PC-3 (cell line): ENCODE data around the gene RPL29. TPM values are rescaled to one million over a fixed set of nuclear protein-coding genes. Genes with fewer than 3 reads are reported as not detected.

Experiments used
- ATAC-seq: fragments of 200-7000 bp; cut with Tn5 transposase; 2 replicates; pipeline ENCODE4 v1.9.1; 2020; ENCODE audit warnings: mild to moderate bottlenecking, moderate library complexity
- BruUV-seq: library from RNA; stranded (reverse); fragments of 400-500 nt; replicated peaks from 2 replicates; lab custom pipeline; 2021; lab: Mats Ljungman, UMichigan
- CTCF ChIA-PET: fragments of 300-600 bp; sonication (Branson Sonifier 250); formaldehyde crosslinking; loops from one replicate; lab custom pipeline; 2022; ENCODE audit warnings: antibody characterized with exemption; lab: Charles Lee
- POLR2A ChIA-PET: fragments of 300-600 bp; sonication (Branson Sonifier 250); formaldehyde crosslinking; loops from one replicate; lab custom pipeline; 2022; ENCODE audit warnings: antibody characterized with exemption; ENCODE audit not compliant: unreplicated experiment; lab: Charles Lee
- DNase-seq: peaks from one replicate; pipeline ENCODE4 v3.0.0-alpha.2; 2015
- H2AFZ ChIP-seq: fragments of 300-600 bp; sonication (generic); 2 replicates; pipeline ENCODE4 v1.6.0; 2016; ENCODE audit warnings: antibody characterized with exemption, low read length
- H3F3A ChIP-seq: fragments of 300-600 bp; sonication (generic); one replicate; pipeline ENCODE4 v1.6.0; 2017; ENCODE audit warnings: antibody characterized with exemption, low read length, control low read depth, mild to moderate bottlenecking; ENCODE audit not compliant: unreplicated experiment
- H3K27ac ChIP-seq: fragments of 300-600 bp; sonication (generic); 2 replicates; pipeline ENCODE4 v1.5.1; 2016; ENCODE audit warnings: mild to moderate bottlenecking, low read length
- H3K27me3 ChIP-seq: fragments of 300-600 bp; sonication (generic); 2 replicates; pipeline ENCODE4 v1.6.1; 2016; ENCODE audit warnings: low read length, mixed read lengths
- H3K36me3 ChIP-seq: fragments of 300-600 bp; sonication (generic); 2 replicates; pipeline ENCODE4 v1.6.1; 2016; ENCODE audit warnings: low read depth, mixed run types, low read length, mixed read lengths
- H3K4me1 ChIP-seq: fragments of 300-600 bp; sonication (generic); 2 replicates; pipeline ENCODE4 v1.5.1; 2016; ENCODE audit warnings: low read length; ENCODE audit not compliant: insufficient read depth
- H3K4me2 ChIP-seq: fragments of 300-600 bp; sonication (generic); 2 replicates; pipeline ENCODE4 v1.6.0; 2016; ENCODE audit warnings: low read length
- H3K4me3 ChIP-seq: fragments of 300-600 bp; sonication (generic); 2 replicates; pipeline ENCODE4 v1.5.1; 2016; ENCODE audit warnings: mild to moderate bottlenecking, low read length, mixed read lengths
- H3K79me2 ChIP-seq: fragments of 300-600 bp; sonication (generic); 2 replicates; pipeline ENCODE4 v1.6.1; 2017; ENCODE audit warnings: low read length, mixed read lengths
- H3K9ac ChIP-seq: fragments of 300-600 bp; sonication (generic); 2 replicates; pipeline ENCODE4 v1.6.0; 2016; ENCODE audit warnings: mild to moderate bottlenecking, low read length
- H3K9me2 ChIP-seq: fragments of 300-600 bp; sonication (generic); replicated peaks from 2 replicates; pipeline ENCODE4 v1.6.1; 2016; ENCODE audit warnings: mixed run types, low read length, mixed read lengths
- H3K9me3 ChIP-seq: fragments of 300-600 bp; sonication (generic); 2 replicates; pipeline ENCODE4 v1.6.1; 2016; ENCODE audit warnings: low read length, mixed read lengths
- H4K20me1 ChIP-seq: fragments of 300-600 bp; sonication (generic); 2 replicates; pipeline ENCODE4 v1.6.1; 2016; ENCODE audit warnings: low read length, mixed read lengths
- CTCF ChIP-seq: fragments of 300-600 bp; sonication (generic); conservative IDR thresholded peaks from 2 replicates; pipeline ENCODE4 v1.5.1; 2017; ENCODE audit warnings: antibody characterized with exemption, low read depth, mild to moderate bottlenecking, low read length
- EZH2 ChIP-seq: fragments of 300-600 bp; sonication (generic); IDR thresholded peaks from one replicate; pipeline ENCODE4 v1.6.1; 2017; ENCODE audit warnings: antibody characterized with exemption, mild to moderate bottlenecking, low read length; ENCODE audit not compliant: unreplicated experiment
- EZH2phosphoT487 ChIP-seq: fragments of 300-600 bp; sonication (generic); IDR thresholded peaks from 2 replicates; pipeline ENCODE4 v1.6.1; 2018; ENCODE audit warnings: mild to moderate bottlenecking, antibody characterized with exemption, low read length, borderline replicate concordance
- intact Hi-C: fragments of 100-400 bp; cut with micrococcal nuclease; formaldehyde crosslinking; loops from 2 replicates; pipeline ENCODE4 v1.9.0; 2023
- total RNA-seq: library from RNA; depleted of rRNA; stranded (reverse); fragments of >200 nt; gene quantifications from 2 replicates; pipeline ENCODE4 v1.2.3, GENCODE V29; 2014

The RPL29 gene
- total RNA-seq, 1 experiment from 2014 or later = 1,807 TPM

GRCh38 chr3:52021489-52022268 lies 26.0 kb upstream of the RPL29 start:
- Histone ChIP-seq H3K9me2 (no peaks in the 10 kb centered on the region), H3K4me2 (no peak overlapping the region), H3K27ac (no peak overlapping the region), H4K20me1 (no peaks in the 10 kb centered on the region), H3K79me2 (no peaks in the 10 kb centered on the region), H3K9me3 (no peaks in the 10 kb centered on the region), H3F3A (no peaks in the 10 kb centered on the region), H3K9ac (no peak overlapping the region), H3K27me3 (no peaks in the 10 kb centered on the region), H3K36me3 (no peaks in the 10 kb centered on the region), H3K4me3 (no peak overlapping the region), H3K4me1 (no peaks in the 10 kb centered on the region), H2AFZ (no peak overlapping the region)
- BruUV-seq = no TSS peak
- POLR2A ChIA-PET = no interaction called here
- CTCF ChIA-PET = no interaction called here
- ATAC-seq = no peak
- intact Hi-C loops = no loop called here
- no peak for TF ChIP-seq EZH2
- no peak for TF ChIP-seq EZH2phosphoT487
- no peak for TF ChIP-seq CTCF
- DNase-seq = no peak

GRCh38 chr3:52020796-52021195 lies 25.1 kb upstream of the RPL29 start:
- H4K20me1 ChIP-seq = no peaks in the 10 kb centered on the region
- POLR2A ChIA-PET = no interaction called here
- H3K9me3 ChIP-seq = no peaks in the 10 kb centered on the region
- H3K36me3 ChIP-seq = no peaks in the 10 kb centered on the region
- no peak for TF ChIP-seq EZH2
- TF ChIP-seq EZH2phosphoT487 = no peak
- TF ChIP-seq CTCF = no peak
- H3F3A ChIP-seq = no peaks in the 10 kb centered on the region
- H3K4me3 ChIP-seq = no peak overlapping the region
- H3K9ac ChIP-seq = no peak overlapping the region
- H2AFZ ChIP-seq = no peak overlapping the region
- ATAC-seq (no peak), DNase-seq (no peak)
- no peaks in the 10 kb centered on the region for H3K9me2 ChIP-seq
- H3K4me2 ChIP-seq = no peak overlapping the region
- no peak overlapping the region for H3K27ac ChIP-seq
- no peaks in the 10 kb centered on the region for H3K4me1 ChIP-seq
- CTCF ChIA-PET = no interaction called here
- no TSS peak for BruUV-seq
- intact Hi-C loops = no loop called here
- H3K79me2 ChIP-seq = no peaks in the 10 kb centered on the region
- no peaks in the 10 kb centered on the region for H3K27me3 ChIP-seq

GRCh38 chr3:52019352-52020080 lies 23.8 kb upstream of the RPL29 start:
- Histone ChIP-seq H4K20me1 (no peaks in the 10 kb centered on the region), H3K4me1 (no peaks in the 10 kb centered on the region), H3K4me2 (no peak overlapping the region), H3F3A (no peaks in the 10 kb centered on the region), H3K9ac (no peak overlapping the region), H3K79me2 (no peaks in the 10 kb centered on the region), H3K9me2 (no peaks in the 10 kb centered on the region), H3K9me3 (no peaks in the 10 kb centered on the region), H3K27me3 (no peaks in the 10 kb centered on the region), H3K4me3 (no peak overlapping the region), H2AFZ (no peak overlapping the region), H3K27ac (no peak overlapping the region), H3K36me3 (no peaks in the 10 kb centered on the region)
- ChIA-PET CTCF (no interaction called here), POLR2A (no interaction called here)
- no TSS peak for BruUV-seq
- ATAC-seq = no peak
- no peak for DNase-seq
- intact Hi-C loops = no loop called here
- no peak for TF ChIP-seq EZH2phosphoT487
- no peak for TF ChIP-seq CTCF
- no peak for TF ChIP-seq EZH2
